NCI-H2107 treated with DMSO at 0.1 percent for 48 hours (cell line): ENCODE data around the gene FNDC3B.
"Not testable (repeated sequence)": the region's sequence is repeated elsewhere in the genome, so short reads cannot be mapped to it uniquely, and the experiment has no call there.

Experiments
- DNase-seq: peaks from one replicate; lab custom pipeline; 2025; ENCODE audit not compliant: unreplicated experiment; lab: John Stamatoyannopoulos, UW

Gene FNDC3B

DNA sequence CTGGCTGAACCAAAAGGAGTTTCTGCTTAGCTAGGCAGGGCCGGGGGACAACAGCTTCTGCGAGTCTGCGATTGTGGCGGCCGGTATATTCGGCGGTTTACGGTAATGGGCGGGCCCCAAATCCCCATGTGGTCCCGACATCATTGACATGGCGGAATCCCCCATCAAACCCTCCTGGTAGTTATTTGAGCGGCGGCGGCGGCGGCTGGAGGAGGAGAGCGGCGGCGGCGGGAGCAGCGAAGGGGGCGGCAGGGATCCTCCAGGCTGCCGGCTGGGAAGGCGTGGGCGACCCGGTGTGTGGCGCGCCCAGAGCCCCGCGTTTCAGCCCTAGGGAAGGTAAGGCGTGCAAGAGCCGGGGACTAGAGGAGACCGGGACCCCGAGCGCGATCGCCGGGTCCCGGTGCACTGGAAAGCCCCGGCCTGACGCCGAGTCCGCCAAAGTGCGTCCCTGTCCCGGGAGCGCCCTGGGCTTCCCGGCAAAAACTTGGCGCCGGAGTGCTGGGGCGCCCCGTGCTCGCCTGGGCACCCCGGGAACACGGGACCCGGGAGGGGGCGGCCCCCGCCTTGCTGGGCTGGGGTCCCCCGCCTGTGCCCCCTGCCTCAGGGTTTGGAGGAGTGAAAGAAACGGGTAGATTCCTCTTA lies at the start of gene FNDC3B:
Gene FNDC3B (plus strand): TSS at position 143 of the 642 bp plus-strand sequence. CDS start 72,902 bp downstream, outside the sequence.
- DNase-seq: peak; percentile 94

DNA sequence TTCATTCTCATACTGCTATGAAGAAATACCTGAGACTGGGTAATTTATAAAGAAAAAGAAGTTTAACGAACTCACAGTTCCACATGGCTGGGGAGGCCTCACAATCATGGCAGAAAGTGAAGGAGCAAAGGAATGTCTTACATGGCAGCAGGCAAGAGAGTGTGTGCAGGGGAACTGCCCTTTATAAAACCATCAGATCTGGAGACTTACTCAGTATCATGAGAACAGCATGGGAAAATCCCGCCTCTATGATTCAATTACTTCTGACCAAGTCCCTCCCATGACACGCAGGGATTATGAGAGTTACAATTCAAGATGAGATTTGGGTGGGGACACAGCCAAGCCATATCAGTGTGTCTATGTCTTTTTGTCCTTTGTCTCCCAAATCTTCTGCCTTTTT lies 49.1 kb upstream of the FNDC3B start:
- DNase-seq: not testable (repeated sequence)

GRCh38 chr3:171991166-171991565 lies 48.2 kb upstream of the FNDC3B start:
- DNase-seq: no peak

DNA sequence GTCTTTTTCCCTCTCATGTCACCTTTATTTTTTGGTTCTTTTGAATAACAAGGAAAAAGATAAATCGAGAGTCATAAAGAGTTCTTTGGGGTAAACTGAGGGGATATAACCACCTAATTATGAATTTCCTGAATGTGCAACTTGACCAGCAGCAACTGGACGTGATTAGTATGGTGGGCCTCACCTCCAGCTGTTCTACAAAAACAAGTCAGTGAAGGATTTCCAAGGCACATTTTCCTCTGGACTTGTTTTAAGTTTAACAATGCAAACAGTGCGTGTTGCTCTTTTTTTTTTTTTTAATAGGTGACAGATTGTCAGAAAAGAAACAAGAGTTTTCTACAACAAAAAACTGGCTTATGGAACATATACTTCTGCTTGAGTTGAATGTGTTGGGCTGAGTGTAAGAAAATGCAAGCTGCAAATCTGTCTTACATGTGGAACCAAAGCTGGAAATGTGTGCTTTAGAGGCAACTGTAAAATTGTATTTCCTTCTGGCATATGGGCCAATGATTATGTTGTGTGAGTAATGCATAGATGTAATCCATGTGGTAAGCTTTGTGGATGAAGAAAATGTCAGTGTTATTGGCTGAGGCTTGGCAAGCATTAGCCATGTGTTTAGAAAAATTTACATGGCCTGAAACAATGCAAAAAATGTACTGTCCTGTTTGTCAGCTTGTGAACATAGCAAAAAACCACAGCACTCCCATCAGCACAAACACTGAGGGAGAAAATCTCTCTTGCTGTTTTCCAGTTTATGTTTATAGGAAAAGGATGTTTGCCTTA lies 44.5 kb upstream of the FNDC3B start:
- no peak for DNase-seq

DNA sequence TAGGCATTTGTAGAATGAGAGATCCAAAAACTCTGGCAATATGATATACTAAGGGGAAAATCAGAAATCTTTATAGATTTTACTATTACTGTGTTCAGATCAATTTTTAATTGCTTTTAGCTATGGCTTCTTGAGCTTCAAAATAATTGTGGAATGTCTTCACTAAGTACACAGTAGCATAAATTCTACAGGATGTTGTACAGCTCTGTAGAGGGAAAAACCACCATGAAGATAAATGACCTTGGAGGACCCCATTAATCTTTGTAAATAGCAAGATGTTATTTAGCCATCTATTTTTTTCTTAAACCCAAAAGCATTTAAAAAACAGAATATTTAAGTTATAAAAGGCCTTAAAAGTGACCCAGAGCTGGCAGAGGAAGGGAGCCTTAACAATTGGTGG lies 43.9 kb upstream of the FNDC3B start:
- DNase-seq: no peak

DNA sequence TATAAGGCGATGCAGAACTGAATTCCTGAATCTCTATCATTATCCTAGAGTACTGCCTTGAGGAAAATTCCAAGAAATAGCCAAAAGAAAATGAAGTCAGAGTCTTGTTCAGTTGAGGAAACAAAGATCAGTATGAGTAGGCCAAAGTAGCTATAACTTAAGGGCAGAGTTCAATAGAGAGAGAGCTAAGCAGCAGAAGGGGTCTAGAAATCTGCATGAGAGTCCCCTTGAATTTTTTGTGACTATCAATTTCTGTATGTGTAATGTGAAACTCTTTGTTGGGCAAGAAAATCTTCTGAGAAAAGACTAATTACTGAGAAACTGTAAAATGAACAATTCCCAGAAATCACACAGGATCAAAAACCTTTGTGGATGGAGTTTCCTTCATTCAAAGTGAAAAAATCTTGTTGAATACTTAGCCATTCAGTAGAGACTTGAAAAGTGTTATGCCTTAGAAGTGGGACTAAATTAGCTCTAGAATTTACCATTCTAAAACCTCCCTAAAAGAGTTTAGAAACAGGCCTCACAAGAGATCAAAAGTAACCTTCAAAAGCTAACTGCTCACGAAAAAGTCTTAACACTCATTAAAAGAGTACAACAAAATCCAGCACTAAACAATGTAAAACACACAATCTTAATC lies 43.1 kb upstream of the FNDC3B start:
- no peak for DNase-seq

DNA sequence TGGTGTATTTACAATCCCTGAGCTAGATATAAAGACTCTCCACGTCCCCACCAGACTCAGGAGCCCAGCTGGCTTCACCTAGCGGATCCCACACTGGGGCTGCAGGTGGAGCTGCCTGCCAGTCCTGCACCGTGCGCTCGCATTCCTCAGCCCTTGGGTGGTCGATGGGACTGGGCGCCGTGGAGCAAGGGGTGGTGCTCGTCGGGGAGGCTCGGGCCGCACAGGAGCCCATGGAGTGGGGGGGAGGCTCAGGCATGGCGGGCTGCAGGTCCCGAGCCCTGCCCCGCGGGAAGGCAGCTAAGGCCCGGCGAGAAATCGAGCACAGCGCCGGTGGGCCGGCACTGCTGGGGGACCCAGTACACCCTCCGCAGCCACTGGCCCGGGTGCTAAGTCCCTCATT lies 40.6 kb upstream of the FNDC3B start:
- DNase-seq: not testable (repeated sequence)

DNA sequence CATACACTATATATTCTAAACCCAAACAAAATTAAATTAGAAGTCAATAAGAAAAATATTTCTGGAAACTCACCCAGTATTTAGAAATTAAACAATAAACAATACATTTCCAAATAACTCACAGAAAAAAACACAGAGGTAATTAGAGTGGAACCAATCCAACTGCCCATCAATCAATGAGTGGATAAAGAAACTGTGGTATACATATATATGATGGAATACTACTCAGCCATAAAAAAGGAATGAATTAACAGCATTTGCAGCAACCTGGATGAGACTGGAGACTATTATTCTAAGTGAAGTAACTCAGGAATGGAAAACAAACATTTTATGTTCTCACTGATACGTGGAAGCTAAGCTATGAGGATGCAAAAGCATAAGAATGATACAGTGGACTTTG lies 37.8 kb upstream of the FNDC3B start:
- not testable (repeated sequence) for DNase-seq

- DNase-seq: no peak
These were observed 36.8 kb upstream of the FNDC3B start for GRCh38 chr3:172002512-172003078.

- DNase-seq: no peak
These were observed 36.2 kb upstream of the FNDC3B start for GRCh38 chr3:172003146-172003545.

- no peak for DNase-seq
These were observed 32.4 kb upstream of the FNDC3B start for GRCh38 chr3:172007065-172007370.

- no peak for DNase-seq
These were observed 29.6 kb upstream of the FNDC3B start for GRCh38 chr3:172009803-172010202.

DNA sequence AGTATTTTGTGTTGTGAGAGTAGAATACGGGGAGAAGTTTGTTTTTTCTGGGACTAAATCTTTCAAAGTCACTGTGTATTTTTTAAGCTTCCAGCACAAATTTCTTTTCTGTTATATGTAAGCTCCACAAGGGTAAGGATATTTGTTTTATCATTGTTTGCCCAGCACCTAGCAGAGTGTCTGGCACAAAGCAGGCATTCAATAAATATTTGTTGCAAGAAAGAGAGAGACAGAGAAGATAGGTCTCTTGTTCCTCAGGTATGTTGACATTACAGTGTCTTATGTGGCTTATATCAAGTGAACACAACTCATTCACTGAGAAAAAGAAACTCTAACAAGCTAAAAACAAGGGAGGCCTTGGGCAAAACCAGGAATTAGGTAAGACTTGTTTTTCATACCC lies 26.6 kb upstream of the FNDC3B start:
- DNase-seq: no peak

DNA sequence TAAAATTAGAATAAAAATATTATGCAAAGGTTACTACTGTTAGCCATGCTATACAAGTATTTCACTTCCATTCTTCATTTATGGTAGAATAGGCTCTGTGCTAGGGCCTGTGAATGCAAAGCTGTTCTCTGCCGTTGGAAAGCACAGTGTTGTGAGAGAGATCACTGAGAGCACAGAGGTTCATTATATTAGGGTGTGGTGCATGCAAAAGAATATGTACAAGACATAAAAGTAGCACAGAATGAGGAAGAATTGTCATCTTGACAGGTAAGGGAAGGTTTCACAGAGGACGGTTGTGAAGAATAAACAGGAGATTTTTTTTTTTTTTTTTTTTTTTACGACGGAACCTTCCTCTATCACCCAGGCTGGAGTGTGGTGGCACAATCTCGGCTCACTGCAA lies 25.2 kb upstream of the FNDC3B start:
- no peak for DNase-seq

- no peak for DNase-seq
These were observed 21.0 kb upstream of the FNDC3B start for GRCh38 chr3:172018364-172018763.

GRCh38 chr3:172020763-172021162 lies 18.6 kb upstream of the FNDC3B start:
- no peak for DNase-seq

GRCh38 chr3:172021164-172021563 lies 18.2 kb upstream of the FNDC3B start:
- no peak for DNase-seq

GRCh38 chr3:172021859-172022258 lies 17.5 kb upstream of the FNDC3B start:
- DNase-seq: no peak

DNA sequence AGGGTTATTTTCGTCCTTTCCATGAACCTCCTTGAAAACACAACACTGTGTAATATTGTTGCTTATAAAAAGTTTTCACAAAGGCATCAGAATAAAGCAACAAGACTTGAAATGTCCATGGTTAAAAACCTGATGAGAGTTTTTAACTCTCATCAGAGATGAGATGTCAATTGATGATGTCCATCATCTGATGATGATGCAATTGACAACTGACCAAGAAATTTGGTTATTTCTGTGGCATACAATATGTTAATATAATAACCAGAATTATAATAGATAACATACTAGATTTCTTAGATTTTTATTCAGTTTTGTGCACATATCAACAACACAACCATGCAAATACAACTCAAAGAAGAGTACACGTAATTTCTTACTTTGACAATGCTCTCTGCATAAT lies 15.5 kb upstream of the FNDC3B start:
- DNase-seq: no peak

DNA sequence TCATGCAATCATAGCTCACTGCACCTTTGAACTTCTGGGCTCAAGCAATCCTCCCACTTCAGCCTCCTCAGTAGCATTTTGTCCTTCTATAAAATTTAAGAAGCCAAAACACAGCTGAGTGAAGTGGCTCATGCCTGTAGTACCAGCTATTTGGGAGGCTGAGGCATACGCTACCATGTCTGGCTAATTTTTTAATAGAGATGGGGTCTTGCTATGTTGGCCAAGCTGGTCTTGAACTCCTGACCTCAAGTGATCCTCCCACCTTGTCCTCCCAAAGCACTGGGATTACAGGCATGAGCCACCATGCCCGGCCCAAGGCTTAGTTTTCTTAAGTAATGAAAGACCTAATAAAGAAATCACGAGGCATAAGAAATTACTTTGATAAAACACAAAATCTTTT lies 14.7 kb upstream of the FNDC3B start:
- DNase-seq: no peak

GRCh38 chr3:172029425-172030098 lies 9.8 kb upstream of the FNDC3B start:
- no peak for DNase-seq
